ENCODE measurements around the gene MOV10. TPM values are rescaled to one million over a fixed set of nuclear protein-coding genes. Genes with fewer than 3 reads are reported as not detected.
A peak's percentile ranks its signal among the peaks of the same experiment; 100 is the strongest.
"Not testable (repeated sequence)": the region's sequence is repeated elsewhere in the genome, so short reads cannot be mapped to it uniquely, and the experiment has no call there.

MOV10 gene
- total RNA-seq, result 40.8 and 60.3 TPM in 2 replicates

GRCh38 chr1:112674440-112674985 lies at the start of gene MOV10:
MOV10 (plus strand) TSS chr1:112674659; CDS start chr1:112674913, 254 bp downstream.
- DNase-seq (ENCODE audit: low read depth, low spot score), result no peak

- DNase-seq (ENCODE audit: low read depth, low spot score), result no peak
Observed at GRCh38 chr1:112625696-112626095, 48.8 kb upstream of the MOV10 start.

- no peak for DNase-seq (ENCODE audit: low read depth, low spot score)
Observed at GRCh38 chr1:112626193-112626592, 48.3 kb upstream of the MOV10 start.

- DNase-seq (ENCODE audit: low read depth, low spot score), result no peak
Observed at GRCh38 chr1:112626887-112627286, 47.6 kb upstream of the MOV10 start.

GRCh38 chr1:112628516-112628915 lies 45.9 kb upstream of the MOV10 start:
- DNase-seq (ENCODE audit: low read depth, low spot score), result no peak

GRCh38 chr1:112629256-112629655 lies 45.2 kb upstream of the MOV10 start:
- no peak for DNase-seq (ENCODE audit: low read depth, low spot score)

- no peak for DNase-seq (ENCODE audit: low read depth, low spot score)
Observed at GRCh38 chr1:112633628-112634027, 40.8 kb upstream of the MOV10 start.

GRCh38 chr1:112634367-112634766 lies 40.1 kb upstream of the MOV10 start:
- no peak for DNase-seq (ENCODE audit: low read depth, low spot score)

GRCh38 chr1:112636056-112636455 lies 38.4 kb upstream of the MOV10 start:
- DNase-seq (ENCODE audit: low read depth, low spot score), result no peak

- no peak for DNase-seq (ENCODE audit: low read depth, low spot score)
Observed at GRCh38 chr1:112636597-112637253, 37.7 kb upstream of the MOV10 start.

GRCh38 chr1:112637254-112638109 lies 37.0 kb upstream of the MOV10 start:
- no peak for DNase-seq (ENCODE audit: low read depth, low spot score)

GRCh38 chr1:112638110-112638428 lies 36.4 kb upstream of the MOV10 start:
- no peak for DNase-seq (ENCODE audit: low read depth, low spot score)

- not testable (repeated sequence) for DNase-seq (ENCODE audit: low read depth, low spot score)
Observed at GRCh38 chr1:112640437-112640836, 34.0 kb upstream of the MOV10 start.

- no peak for DNase-seq (ENCODE audit: low read depth, low spot score)
Observed at GRCh38 chr1:112643080-112643479, 31.4 kb upstream of the MOV10 start.

- DNase-seq (ENCODE audit: low read depth, low spot score), result no peak
Observed at GRCh38 chr1:112646225-112646624, 28.2 kb upstream of the MOV10 start.

- DNase-seq (ENCODE audit: low read depth, low spot score), result no peak
Observed at GRCh38 chr1:112651205-112651604, 23.3 kb upstream of the MOV10 start.

GRCh38 chr1:112665857-112666256 lies 8.6 kb upstream of the MOV10 start:
- DNase-seq (ENCODE audit: low read depth, low spot score), result no peak

GRCh38 chr1:112666946-112667345 lies 7.5 kb upstream of the MOV10 start:
- no peak for DNase-seq (ENCODE audit: low read depth, low spot score)

- DNase-seq (ENCODE audit: low read depth, low spot score), result no peak
Observed at GRCh38 chr1:112672009-112672408, 2.5 kb upstream of the MOV10 start.

GRCh38 chr1:112672842-112673241 lies 1.6 kb upstream of the MOV10 start:
- no peak for DNase-seq (ENCODE audit: low read depth, low spot score)

- DNase-seq (ENCODE audit: low read depth, low spot score), result peak; percentile 19
Observed at GRCh38 chr1:112673592-112674439, 643 bp upstream of the MOV10 start.
